NCI-H2196 treated with DMSO at 0.1 percent for 48 hours (cell line): ENCODE results near the gene NUB1.

Experiments used
- DNase-seq: peaks from one replicate; lab custom pipeline; 2025; ENCODE audit not compliant: unreplicated experiment; lab: John Stamatoyannopoulos, UW

The NUB1 gene

DNA sequence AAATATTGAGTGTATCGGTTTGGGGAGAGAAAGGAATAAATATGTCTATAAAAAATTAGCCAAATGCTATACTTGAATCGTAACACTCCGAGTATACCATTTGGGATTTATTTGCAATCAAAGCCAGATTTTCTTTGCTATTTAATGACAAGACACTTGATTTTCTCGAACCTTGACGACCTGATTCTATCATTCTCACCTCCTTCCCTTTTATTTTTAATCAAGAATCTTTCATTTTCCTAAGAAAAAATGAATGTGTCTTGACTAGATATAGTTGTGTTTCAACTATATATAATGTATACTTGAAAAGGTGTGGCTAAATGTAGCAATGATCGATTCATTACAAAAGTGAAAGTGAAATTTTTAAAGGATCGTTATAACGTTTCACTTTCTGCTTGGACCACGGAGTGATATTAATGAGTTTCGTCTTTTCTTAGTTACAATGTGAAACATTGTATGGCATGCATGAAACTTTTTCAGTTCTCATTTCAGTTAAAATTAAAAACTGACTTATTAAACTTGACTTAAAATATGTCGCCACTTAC, 562 bp downstream of the NUB1 start:
- DNase-seq: no peak

DNA sequence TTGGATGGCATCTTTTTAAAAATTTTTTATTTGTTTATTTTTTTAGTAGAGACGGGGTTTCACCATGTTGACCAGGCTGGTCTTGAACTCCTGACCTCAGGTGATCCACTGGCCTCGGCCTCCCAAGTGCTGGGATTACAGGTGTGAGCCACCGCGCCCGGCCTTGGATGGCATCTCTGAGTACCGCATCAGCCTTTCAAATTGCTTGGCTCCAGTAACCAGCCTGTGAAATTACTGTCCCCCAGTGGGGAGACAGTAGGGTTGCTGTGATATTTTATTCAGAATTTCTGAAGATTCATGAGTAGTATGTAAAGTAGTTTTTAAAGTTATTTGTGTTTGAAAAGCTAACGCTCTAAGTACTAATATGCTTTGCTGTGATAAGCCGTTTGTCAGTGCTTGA, 1.2 kb downstream of the NUB1 start:
- no peak for DNase-seq

DNA sequence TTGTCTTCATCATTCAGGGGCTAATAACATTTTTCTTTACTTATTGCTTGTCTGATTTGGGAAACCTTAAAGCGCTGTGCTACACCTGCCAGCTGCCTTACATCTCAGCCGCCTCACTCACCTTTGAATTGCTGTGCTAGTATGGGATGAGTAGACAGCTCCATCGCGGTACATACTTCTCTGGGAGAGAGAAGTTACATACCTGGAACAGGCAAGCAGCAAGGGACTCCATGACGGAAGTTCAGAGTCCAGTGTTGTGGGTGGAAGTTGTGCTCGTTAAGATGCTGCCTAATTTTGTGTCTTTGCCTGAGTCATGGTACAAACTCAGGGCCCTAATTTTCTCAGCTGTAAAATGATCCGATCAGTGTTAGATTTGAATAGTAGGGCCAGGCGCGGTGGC, 1.9 kb downstream of the NUB1 start:
- DNase-seq: no peak

DNA sequence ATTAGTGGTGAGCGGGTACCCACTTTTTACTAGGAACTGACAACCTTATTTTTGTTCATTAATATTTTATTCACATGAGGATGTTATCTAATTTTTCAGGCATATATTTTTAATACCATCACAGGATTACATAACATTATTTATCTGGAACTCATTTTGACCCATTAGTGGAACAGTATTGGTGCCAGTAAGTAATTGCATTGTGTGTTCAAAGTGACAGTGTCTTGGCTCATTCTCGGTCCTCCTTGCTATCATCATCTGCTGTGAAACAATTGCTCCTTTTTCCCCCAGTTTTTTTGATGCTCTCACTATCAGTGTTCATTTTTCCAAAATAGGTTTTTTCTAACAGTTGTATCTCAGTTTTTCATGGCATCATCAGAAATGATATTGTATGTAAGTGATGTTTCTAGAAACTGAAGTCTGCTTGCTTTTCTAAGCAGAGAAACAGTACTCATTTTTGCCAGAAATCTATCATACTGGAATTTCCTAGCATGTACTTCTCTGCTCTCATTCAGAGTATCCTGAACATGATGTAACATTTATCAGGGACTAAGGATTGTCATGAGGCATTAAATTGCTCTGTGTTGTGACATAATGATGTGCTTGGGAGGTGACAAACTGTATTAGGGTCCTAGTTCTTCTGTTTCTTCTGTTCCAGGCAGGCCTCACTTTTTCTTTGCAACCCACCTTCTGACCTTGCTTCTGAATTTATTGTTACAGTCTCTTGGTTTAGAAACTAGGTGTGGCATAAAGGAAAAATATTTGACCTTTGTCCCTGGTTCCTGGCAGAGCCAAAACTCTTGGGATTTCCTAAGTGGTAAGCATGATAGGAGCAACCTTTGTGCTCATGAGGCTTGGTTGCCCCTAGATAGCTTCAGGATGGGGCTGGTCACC, 4.2 kb downstream of the NUB1 start:
- no peak for DNase-seq

DNA sequence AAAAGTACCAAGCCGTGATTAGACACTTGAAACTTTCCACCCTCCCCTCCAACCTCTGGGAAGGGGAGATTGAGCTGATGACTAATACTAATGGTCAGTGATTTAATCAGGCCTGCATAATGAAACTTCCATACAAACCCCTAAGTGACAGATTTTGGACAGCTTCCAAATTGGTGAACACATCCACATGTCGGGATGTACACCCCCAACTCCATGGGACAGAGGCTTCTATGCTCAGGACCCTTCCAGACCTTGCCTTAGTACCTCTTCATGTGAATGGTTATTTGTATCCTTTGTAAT, 4.8 kb downstream of the NUB1 start:
- no peak for DNase-seq

DNA sequence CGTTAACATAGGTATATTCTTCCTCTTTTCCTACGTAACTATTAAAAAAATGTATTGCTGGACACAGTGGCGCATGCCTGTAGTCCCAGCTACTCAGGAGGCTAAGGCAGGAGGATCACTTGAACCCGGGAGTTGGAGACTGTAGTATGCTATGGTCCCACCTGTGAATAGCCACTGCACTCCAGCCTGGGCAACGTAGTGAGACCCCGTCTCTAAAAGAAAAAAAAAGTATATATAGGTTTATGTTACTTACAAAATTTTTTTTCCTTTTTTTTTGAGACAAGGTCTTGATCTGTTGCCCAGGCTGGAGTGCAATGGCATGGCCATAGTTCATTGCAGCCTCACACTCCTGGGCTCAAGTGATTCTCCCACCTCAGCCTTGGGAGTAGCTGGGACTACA, 5.6 kb downstream of the NUB1 start:
- DNase-seq: no peak

DNA sequence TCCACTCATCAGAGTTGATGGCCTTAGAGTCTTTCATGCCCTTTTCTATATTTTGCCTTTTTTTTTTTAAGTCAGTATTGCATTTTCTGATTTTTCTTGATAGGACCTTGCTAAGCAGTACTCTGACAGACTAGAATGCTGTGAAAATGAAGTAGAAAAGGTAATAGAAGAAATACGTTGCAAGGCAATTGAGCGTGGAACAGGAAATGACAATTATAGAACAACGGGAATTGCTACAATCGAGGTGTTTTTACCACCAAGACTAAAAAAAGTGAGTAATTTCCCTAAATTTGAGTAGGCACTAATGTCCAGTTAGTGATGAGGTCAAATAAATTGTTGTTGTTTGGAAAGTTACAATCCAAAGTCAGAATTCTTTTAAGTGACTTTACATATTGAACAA, 7.4 kb downstream of the NUB1 start:
- DNase-seq: no peak

DNA sequence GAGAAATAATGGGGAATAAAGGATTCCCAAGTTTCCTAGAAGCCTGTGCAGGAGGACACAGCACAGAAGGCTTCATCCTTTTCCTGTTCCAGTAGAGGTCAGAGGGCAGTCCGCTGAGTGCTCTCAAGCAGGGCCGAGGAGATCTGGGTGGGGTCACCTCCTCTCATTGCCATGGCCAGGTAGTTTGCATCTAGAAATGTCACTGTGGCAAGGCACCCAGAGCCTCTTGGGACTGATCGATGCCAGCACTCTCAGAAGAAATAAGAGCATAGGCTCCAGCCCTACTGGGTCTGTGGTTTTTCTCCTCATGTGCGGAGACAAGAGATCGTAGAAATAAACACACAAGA, 7.9 kb downstream of the NUB1 start:
- DNase-seq: no peak

DNA sequence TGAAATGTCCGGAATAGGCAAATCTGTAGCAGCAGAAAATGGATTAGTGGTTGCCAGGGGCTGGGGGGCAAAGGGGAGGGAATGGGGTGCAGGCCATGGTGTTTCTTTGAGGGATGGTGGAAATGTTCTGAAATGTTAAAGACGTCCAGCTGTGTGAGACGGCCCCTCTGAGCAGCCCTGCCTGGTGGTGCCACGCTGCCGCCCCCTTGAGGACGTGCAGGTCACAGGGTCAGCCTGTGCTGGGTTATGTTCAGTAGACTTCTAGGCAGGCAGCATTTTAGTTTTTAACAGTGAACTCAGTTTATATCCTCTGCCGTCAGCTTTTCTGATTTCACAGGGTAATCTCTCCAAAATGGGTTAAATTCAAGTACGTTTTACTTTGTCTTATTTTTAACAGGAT, 9.4 kb downstream of the NUB1 start:
- DNase-seq: no peak

DNA sequence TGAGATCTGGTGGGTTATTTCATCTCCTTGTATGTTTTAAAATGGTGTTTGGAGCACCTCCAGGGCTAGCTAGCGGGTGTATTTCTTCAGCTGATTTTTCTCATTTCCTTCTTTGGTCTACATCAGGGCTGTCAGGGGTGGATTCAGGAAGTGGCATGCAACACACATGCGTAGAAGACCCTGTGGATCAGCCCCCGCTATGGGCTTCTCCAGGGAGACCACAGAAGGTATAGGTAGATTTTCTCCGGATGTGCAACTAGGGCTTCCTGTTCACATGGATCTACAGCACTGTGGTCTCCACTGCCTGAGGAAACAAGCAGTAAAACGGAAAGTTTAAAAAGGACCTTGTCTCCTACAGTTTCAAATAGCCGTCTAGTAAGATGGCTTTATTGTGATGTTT, 10.4 kb downstream of the NUB1 start:
- no peak for DNase-seq

DNA sequence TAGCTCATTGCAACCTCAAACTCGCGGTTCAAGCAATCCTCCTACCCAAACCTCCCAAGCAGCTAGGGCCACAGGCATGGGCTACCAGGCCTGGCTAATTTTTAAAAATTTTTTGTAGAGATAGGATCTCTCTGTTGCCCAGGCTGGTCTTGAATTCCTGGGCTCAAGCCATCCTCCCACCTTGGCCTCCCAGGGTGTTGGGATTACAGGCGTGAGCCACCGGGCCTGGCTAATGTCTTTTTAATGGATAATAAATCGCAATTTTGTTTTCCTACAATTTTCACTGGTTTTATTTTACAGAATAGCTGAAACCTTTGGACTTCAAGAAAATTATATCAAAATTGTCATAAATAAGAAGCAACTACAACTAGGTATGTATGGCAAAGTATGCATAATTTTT, 10.9 kb downstream of the NUB1 start:
- no peak for DNase-seq

DNA sequence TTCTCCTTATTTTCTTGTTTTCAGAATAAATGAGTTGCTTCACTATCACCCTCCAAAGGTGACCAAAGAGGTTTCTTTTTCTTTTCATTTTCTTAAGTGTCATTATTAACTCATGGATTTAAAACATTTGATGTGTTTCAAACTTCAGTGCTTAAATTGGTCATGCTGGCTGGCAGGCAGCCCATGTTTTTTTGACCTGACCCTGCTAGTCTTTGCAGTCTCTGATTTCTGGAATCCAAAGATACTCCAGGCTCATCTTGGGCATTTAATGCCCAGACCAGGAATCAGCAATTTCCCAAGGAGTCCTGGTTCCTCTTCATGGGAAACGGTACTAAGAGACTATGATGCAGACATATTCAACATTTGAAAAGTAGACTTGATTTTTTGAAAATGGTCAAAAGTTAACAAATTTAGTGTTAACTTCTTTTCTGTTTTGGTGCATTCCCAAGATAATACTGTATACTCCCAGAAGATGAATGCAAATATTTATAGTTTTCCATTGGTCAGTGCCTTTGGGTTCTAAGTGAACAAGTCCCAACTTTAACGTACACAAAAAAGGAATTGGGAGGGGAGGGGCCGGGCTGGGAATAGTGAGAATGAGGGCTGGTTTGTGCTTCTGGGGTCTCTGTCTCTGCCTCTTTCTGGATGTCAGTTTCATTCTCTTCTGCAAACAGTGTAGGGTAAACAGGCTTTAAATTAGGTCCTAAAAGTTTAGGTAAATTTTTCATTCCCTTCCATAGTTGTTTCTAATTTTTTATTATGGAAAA, 19.8 kb downstream of the NUB1 start:
- no peak for DNase-seq

DNA sequence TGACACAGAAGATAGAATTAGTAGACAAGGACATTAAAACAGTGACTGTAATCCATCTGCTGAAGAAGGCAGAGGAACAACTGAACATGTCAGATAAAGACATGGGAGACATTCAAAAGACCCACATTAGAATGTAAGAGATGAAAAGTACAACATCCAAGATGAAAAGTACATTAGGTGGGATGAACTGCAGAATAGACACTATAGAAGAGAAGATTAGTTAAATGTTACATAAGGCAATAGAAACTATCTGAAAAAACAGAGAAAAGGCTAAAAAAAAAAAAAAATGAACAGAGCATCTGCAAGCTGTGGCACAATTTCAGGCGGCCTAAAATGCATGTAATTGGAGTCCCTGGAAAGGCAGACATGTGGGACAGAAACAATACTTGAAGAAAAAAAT, 21.6 kb downstream of the NUB1 start:
- no peak for DNase-seq

DNA sequence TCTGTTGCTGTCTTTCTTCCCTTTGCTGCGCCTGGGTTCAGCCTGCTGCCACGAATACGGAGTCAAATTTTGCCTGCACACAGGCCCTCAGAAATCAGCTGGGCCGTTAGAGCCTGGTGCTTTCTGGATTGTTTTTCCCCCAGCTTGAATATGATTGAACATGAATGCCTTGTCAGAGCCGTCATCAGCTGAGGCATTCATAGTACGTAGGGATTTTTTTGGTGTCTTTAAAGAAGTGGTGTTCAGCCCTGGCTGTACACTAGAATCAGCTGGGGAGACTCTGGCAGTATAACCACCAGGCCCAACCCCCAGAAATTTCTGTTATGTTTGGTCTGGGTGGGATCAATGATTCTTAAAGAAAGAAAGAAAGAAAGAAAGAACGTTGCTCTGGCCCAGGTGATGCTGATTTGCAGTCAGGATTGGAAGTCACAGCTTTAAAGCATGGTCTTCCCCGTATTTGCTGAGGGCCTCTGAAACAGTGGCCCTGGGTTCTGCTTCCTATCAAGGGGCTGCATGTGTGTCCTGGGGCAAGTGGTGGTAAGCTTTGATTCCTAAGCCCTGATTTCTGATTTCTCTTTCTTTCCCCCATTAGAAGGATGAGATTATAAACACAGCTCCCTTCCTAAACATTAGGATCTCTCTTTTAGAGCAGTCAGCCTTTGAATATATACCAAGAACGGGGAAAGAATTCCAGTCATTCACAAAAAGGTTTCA, 24.7 kb downstream of the NUB1 start:
- no peak for DNase-seq

DNA sequence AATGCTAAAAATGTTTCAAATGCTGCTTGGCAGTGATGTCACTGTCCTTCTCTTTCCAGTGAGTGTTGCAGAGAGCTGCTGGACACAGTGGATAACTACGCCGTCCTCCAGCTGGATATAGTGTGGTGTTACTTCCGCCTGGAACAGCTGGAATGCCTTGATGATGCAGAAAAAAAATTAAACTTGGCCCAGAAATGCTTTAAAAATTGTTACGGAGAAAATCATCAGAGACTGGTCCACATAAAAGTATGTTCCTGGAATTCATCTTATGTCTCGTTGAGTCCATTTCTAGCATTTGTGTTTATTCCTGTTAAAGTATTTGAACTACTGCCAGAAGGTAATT, 25.2 kb downstream of the NUB1 start:
- no peak for DNase-seq

DNA sequence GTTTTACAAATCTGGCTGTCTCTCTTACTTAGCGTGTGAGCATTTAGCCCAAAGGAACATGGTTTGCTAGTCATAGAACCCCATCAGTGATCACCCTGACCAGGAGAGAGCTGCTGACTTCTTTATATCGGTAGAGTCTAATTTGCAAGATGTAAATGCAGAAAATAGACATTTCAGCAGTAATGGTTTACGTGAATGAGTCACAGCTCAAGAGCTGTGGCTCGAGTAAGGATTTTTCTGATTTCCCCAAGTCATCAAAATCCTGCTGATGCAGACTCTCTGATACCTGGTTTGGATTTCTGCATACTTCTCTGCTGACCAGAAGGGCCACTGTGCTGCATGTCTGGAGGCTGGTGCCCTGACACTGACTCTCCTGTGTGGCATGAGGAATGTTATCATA, 25.7 kb downstream of the NUB1 start:
- no peak for DNase-seq

DNA sequence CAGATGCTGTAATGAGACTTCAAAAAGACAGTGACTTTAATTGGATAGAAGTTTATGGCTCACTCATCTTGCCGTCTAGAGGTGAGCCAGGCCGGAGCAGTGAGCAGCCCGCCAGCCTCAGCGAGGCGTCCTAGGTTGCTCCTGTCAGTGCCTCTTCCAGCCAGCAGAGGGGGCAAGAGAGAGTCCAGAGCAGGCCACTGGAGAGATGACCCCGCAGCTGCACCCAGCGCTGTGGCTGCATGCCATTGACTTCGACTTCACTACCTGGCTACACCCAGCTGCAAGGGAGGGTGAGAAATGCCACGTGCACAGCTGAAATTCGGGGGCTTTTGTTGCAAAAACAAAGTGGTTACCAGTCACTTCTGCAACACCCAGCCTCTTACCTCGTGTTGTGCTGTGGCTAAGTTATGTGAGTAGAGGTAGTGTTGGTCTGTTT, 26.5 kb downstream of the NUB1 start:
- peak; percentile 77 for DNase-seq

DNA sequence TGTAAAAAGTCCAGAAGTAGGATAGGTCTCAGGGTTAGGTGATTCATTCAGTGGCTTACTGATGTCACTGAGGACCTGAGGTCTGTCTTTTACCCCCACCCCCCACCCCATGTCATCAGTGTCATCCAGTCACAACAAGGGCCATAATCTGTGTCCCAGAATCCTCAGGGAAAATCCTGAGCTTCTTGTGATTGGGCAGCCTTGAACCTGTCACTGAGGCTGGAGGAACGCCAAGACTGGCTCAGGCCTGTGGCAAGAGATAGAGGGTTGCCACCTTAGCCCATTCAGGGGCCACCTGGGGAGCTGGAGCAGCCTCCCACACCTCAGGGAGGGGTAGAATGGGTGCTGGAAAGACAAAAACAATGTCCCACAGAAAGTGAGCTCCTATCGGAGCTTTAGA, 29.7 kb downstream of the NUB1 start:
- no peak for DNase-seq

DNA sequence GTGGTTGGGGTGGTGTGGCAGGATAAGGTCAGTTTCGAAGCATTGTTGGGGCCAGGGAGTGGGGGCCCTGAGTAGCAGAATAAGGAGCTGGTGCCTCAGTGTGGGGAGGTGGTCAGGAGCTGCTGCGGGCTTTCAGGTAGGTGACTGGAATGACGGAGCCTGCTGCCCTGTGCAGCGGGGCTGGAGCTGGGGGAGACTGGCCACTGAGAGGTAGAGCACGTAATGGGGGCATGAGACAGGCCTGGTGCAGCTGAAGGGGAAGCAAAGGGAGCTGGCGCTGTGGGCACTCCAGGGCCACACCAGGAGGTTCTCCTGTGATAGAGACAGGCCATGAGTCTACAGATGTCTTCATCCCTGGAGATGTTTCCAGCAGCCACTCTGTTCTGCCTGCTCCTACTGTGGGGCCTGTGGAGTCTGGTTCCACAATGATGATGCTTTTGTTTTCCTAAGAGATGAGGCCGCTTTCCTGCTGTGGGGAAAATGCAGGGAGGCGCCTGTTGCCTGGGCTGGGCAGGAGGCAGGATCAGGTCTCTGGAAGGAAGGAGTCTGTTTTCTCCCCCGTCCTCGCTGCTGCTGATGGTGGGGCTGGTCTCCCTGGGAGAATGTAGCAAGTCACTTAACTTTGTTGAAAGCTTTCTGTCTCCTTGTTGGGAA, 31.1 kb downstream of the NUB1 start:
- no peak for DNase-seq

DNA sequence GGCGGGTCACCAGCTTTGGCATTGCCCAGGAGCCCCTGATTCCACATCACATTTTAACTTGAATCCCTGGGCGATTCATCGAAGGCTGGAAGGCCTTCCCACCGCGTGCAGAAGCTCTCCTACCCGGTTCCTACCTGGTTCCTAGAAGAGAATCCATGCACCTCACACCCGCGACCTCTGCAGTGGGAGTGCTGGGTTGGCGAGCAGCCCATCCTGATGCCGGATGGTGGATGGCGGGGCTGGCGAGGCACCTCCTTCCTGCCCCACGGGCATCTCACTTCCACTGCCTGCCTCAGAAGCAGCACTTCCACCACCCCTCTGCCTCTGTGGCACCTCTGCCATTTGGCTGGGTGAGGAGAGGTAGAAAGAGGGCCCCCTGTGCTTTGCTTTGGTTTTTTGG, 32.0 kb downstream of the NUB1 start:
- DNase-seq: no peak

DNA sequence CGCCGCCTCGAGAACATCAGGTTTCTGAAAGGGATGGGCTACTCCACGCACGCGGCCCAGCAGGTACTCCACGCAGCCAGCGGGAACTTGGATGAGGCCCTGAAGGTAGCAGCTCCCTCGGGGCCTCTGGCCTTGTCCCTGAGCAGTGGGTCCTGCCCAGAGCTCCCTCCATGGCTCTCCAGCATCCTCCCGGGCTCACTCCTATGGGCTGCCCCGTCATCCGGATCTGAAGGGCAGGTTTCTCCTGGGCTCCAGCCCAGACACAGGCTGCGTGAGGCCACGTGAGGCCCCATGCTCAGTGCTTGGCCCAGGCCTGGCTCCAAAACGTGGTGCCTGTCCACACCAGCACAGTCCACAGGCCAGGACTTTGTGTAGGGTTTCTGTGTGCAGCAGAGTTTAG, 32.5 kb downstream of the NUB1 start:
- DNase-seq: no peak
